ENCODE data around the gene DOCK3. TPM values are rescaled to one million over a fixed set of nuclear protein-coding genes. Genes with fewer than 3 reads are reported as not detected.
A peak's percentile ranks its signal among the peaks of the same experiment; 100 is the strongest.

DOCK3 gene
- total RNA-seq, 1 donor from 2014 or later, result 10.0 TPM

GRCh38 chr3:51390246-51391074, 715.7 kb downstream of the DOCK3 start:
- Mint-ChIP-seq H3K27ac (peak overlapping the region; percentile 89), H3K4me1 (ENCODE audit: low read depth) (peaks cover 52% of the 10 kb centered on the region), H3K36me3 (ENCODE audit: insufficient read depth) (peaks cover 36% of the 10 kb centered on the region), H3K9me3 (ENCODE audit: low read depth) (no peaks in the 10 kb centered on the region), H3K4me3 (ENCODE audit: low read depth) (peak overlapping the region; percentile 56), H3K27me3 (no peaks in the 10 kb centered on the region)
- TF ChIP-seq, protein P1, sequence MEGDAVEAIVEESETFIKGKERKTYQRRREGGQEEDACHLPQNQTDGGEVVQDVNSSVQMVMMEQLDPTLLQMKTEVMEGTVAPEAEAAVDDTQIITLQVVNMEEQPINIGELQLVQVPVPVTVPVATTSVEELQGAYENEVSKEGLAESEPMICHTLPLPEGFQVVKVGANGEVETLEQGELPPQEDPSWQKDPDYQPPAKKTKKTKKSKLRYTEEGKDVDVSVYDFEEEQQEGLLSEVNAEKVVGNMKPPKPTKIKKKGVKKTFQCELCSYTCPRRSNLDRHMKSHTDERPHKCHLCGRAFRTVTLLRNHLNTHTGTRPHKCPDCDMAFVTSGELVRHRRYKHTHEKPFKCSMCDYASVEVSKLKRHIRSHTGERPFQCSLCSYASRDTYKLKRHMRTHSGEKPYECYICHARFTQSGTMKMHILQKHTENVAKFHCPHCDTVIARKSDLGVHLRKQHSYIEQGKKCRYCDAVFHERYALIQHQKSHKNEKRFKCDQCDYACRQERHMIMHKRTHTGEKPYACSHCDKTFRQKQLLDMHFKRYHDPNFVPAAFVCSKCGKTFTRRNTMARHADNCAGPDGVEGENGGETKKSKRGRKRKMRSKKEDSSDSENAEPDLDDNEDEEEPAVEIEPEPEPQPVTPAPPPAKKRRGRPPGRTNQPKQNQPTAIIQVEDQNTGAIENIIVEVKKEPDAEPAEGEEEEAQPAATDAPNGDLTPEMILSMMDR (IDR thresholded peaks at IDR 0.05; ENCODE audit: unreplicated experiment), result no peak
- DNase-seq (ENCODE audit: low spot score, unreplicated experiment), result no peak

DNA sequence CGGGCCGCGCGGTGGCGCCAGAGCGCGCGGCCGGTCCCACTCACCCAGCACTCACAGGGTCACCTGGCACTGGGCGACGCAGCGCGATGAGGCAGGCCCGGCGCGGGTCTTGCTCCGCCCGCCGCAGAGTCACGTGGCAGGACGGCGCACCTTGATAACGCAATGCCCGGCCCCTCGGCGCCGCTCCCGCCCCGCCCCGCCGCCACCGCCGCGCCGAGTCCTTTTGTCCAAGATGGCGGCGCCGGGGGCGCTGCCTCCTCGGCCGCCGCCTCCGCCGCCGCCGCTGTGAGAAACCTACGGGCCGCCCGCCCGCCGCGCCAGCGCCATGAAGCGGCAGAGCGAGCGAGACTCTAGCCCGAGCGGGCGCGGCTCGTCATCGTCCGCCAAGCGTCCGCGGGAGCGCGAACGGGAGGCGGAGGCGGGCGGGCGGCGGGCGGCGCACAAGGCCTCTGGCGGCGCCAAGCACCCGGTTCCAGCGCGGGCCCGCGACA, 716.4 kb downstream of the DOCK3 start, which contains the start of gene RBM15B:
RBM15B (plus strand) TSS at position 211 of the 491 bp plus-strand sequence; CDS start at position 326, 115 bp downstream.
- Mint-ChIP-seq H3K27me3 (no peaks in the 10 kb centered on the region), H3K36me3 (ENCODE audit: insufficient read depth) (peaks cover 36% of the 10 kb centered on the region), H3K4me3 (ENCODE audit: low read depth) (peak within 1 kb of the TSS; percentile 85), H3K4me1 (ENCODE audit: low read depth) (peaks cover 46% of the 10 kb centered on the region), H3K27ac (peak within 1 kb of the TSS; percentile 96), H3K9me3 (ENCODE audit: low read depth) (no peaks in the 10 kb centered on the region)
- DNase-seq (ENCODE audit: low spot score, unreplicated experiment), result peak; percentile 96
- TF ChIP-seq, protein P1 (IDR thresholded peaks at IDR 0.05; ENCODE audit: unreplicated experiment), result peak; percentile 94

GRCh38 chr3:51391566-51392354, 717.0 kb downstream of the DOCK3 start:
- no peaks in the 10 kb centered on the region for H3K27me3 Mint-ChIP-seq
- DNase-seq (ENCODE audit: low spot score, unreplicated experiment), result peak; percentile 31
- peak overlapping the region; percentile 96 for H3K27ac Mint-ChIP-seq
- H3K4me3 Mint-ChIP-seq (ENCODE audit: low read depth), result peak overlapping the region; percentile 85
- peaks cover 36% of the 10 kb centered on the region for H3K36me3 Mint-ChIP-seq (ENCODE audit: insufficient read depth)
- TF ChIP-seq, protein P1 (IDR thresholded peaks at IDR 0.05; ENCODE audit: unreplicated experiment), result no peak
- no peaks in the 10 kb centered on the region for H3K9me3 Mint-ChIP-seq (ENCODE audit: low read depth)
- peaks cover 42% of the 10 kb centered on the region for H3K4me1 Mint-ChIP-seq (ENCODE audit: low read depth)

GRCh38 chr3:51392355-51393133, 717.8 kb downstream of the DOCK3 start:
- H3K4me1 Mint-ChIP-seq (ENCODE audit: low read depth), result peaks cover 40% of the 10 kb centered on the region
- TF ChIP-seq, protein P1 (IDR thresholded peaks at IDR 0.05; ENCODE audit: unreplicated experiment), result no peak
- no peaks in the 10 kb centered on the region for H3K27me3 Mint-ChIP-seq
- peaks cover 36% of the 10 kb centered on the region for H3K36me3 Mint-ChIP-seq (ENCODE audit: insufficient read depth)
- H3K9me3 Mint-ChIP-seq (ENCODE audit: low read depth), result no peaks in the 10 kb centered on the region
- peak overlapping the region; percentile 91 for H3K27ac Mint-ChIP-seq
- no peak for DNase-seq (ENCODE audit: low spot score, unreplicated experiment)
- H3K4me3 Mint-ChIP-seq (ENCODE audit: low read depth), result peak overlapping the region; percentile 85
